Kidney epithelial cell (primary cell): Measurements from ENCODE around the gene MAD1L1. TPM values are rescaled to one million over a fixed set of nuclear protein-coding genes. Genes with fewer than 3 reads are reported as not detected.

Source experiments
- DNase-seq: peaks from one replicate; pipeline ENCODE4 v3.0.0-alpha.2; 2010; ENCODE audit warnings: low read depth
- H3K27me3 ChIP-seq: 2 replicates; pipeline ENCODE4 v1.6.0; 2011; ENCODE audit warnings: low read length; ENCODE audit not compliant: control insufficient read depth, insufficient read depth
- H3K36me3 ChIP-seq: 2 replicates; pipeline ENCODE4 v1.5.1; 2011; ENCODE audit warnings: low read length; ENCODE audit not compliant: control insufficient read depth, insufficient read depth
- H3K4me3 ChIP-seq: 2 replicates; pipeline ENCODE4 v1.5.1; 2011; ENCODE audit warnings: low read depth, mild to moderate bottlenecking, control low read depth, low read length
- total RNA-seq: library from RNA; depleted of rRNA; stranded (reverse); fragments of >200 nt; gene quantifications from 2 replicates; pipeline ENCODE4 v1.2.3, GENCODE V29; 2015
- TF ChIP-seq, protein P1 (sequence below): IDR thresholded peaks from 2 replicates; pipeline ENCODE4 v1.5.1; 2011; ENCODE audit warnings: mild to moderate bottlenecking, moderate library complexity, low read length, control low read depth, inconsistent platforms; ENCODE audit not compliant: insufficient read depth, poor library complexity, severe bottlenecking

The MAD1L1 gene
- total RNA-seq, 1 donor from 2014 or later = 61.2 TPM

- TF ChIP-seq, protein P1, sequence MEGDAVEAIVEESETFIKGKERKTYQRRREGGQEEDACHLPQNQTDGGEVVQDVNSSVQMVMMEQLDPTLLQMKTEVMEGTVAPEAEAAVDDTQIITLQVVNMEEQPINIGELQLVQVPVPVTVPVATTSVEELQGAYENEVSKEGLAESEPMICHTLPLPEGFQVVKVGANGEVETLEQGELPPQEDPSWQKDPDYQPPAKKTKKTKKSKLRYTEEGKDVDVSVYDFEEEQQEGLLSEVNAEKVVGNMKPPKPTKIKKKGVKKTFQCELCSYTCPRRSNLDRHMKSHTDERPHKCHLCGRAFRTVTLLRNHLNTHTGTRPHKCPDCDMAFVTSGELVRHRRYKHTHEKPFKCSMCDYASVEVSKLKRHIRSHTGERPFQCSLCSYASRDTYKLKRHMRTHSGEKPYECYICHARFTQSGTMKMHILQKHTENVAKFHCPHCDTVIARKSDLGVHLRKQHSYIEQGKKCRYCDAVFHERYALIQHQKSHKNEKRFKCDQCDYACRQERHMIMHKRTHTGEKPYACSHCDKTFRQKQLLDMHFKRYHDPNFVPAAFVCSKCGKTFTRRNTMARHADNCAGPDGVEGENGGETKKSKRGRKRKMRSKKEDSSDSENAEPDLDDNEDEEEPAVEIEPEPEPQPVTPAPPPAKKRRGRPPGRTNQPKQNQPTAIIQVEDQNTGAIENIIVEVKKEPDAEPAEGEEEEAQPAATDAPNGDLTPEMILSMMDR = no peak
- no peaks in the 10 kb centered on the region for H3K27me3 ChIP-seq
- no peak for DNase-seq
Measured at GRCh38 chr7:2131341-2131740, 101.4 kb downstream of the MAD1L1 start.

DNA sequence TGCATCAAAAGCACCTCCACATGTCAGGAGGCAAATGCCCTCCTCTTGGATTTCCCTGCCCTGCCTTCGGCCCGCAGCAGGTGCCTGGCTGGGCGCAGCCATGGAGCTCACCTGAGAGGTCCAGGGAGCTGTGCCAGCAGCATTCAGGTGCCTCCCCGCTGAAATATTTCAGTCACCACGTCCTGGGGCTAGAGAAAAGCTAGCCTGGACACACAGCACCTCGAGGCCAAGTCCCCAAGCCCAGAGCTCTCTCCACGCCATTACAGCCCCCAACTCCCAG, 102.7 kb downstream of the MAD1L1 start:
- Histone ChIP-seq H3K36me3 (no peaks in the 10 kb centered on the region), H3K4me3 (no peak overlapping the region), H3K27me3 (no peaks in the 10 kb centered on the region)
- no peak for DNase-seq
- TF ChIP-seq, protein P1 = no peak

More at GRCh38 chr7:2131341-2131740, 101.4 kb downstream of the MAD1L1 start:
- H3K4me3 ChIP-seq = no peak overlapping the region
- no peaks in the 10 kb centered on the region for H3K36me3 ChIP-seq

DNA sequence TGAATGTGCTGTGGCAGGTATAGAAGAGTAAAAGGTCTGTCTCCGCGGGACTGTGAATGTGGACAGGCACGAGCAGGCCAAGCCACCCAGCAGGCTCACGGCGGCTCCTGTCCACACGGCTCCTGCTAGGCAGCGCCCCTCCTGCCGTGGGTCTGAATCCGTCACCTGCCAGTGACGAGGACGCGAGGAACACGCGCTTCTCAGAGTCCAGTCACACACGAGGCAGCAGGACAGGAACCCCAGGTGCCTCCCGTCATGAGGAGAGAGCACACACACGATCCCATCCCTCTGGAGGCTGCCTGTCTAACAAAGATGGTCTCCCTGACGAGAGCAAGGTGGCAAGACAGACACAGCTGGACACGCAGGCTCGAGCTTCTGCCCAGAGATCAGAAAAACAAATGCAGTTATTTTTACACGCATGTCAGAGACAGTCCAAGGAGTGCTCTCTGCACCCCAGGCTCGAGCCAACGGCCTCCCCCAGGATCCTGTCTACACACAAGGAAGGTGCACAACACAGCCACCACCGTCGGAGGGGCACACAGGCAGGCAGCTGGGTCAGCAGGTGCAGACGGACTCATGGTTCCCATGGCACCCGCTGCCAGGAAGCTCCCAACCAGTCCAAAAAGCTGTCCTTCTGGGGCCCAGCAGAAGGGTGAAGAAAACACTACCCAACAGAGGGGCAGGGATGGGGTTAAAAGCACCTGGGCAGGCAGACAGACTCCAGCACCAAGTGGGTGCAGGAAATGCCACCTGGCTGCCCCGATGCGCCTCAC, 103.2 kb downstream of the MAD1L1 start:
- Histone ChIP-seq H3K36me3 (no peaks in the 10 kb centered on the region), H3K4me3 (no peak overlapping the region), H3K27me3 (no peaks in the 10 kb centered on the region)
- TF ChIP-seq, protein P1 = no peak
- no peak for DNase-seq

DNA sequence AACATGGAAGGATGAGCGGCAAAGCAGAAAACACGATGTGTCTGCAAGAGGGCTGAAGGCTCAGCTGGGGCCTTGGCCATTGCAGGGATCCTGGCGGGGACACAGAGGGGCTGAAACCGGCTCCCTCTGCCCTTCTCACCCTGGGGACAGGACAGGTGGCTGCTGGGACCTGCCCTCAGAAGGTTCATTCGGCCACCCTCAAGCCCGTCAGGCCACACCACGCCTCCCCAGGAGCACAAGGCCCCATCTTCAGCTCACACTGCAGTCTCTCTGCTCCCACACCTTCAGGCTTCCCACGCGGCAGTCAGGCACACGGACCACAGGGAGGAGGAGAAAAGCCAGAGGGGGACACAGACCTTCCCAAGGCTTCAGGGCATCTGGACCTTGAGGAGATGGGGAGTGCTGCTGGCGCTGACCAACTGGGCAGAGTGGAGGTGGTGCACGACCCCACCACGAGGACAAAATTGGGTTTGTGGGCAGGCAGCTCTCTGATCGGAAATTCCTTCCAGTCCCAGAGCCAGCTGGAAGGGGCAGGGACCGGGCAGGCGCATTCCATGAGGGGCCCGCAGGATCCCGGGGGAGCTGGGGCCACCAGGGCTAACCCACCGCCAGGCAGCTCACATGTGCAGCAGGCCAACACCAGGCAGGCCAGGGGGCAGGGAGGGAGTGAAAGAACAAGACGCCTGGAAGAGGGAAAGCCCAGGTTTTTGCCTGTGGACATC, 104.0 kb downstream of the MAD1L1 start:
- TF ChIP-seq, protein P1 = no peak
- no peak for DNase-seq
- Histone ChIP-seq H3K27me3 (no peaks in the 10 kb centered on the region), H3K4me3 (no peak overlapping the region), H3K36me3 (no peaks in the 10 kb centered on the region)

DNA sequence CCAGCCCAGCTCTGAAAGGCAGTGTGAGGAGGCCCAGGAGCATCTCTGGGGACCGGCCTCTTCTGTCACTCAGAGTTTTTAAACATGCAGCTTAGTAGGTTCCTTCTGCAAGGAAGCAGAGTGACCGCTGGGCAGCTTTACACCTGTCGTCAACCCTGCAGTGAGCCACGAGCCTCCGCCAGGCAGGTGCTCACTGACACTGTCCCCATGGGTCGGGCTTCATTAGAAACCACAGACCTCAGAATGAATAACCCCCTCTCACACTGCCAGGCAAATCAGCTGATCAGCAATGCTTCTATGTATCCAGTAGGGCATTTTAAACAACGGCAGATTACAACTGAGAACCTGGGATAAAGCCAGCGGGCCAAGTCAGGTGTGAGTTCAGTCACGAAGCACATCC, 106.1 kb downstream of the MAD1L1 start:
- Histone ChIP-seq H3K4me3 (no peak overlapping the region), H3K36me3 (no peaks in the 10 kb centered on the region)

More for the DNA sequence above, 106.1 kb downstream of the MAD1L1 start:
- DNase-seq = no peak
- TF ChIP-seq, protein P1 = no peak
- H3K27me3 ChIP-seq = no peaks in the 10 kb centered on the region
